ENCODE data around the gene RARRES1. TPM values are rescaled to one million over a fixed set of nuclear protein-coding genes. Genes with fewer than 3 reads are reported as not detected.

The RARRES1 gene
- total RNA-seq, 1 experiment from 2014 or later = 0.81 TPM

- Histone ChIP-seq H3K27me3 (ENCODE audit: insufficient read depth, low read length) (no peaks in the 10 kb centered on the region), H2AFZ (ENCODE audit: low read length) (no peak overlapping the region), H3K27ac (ENCODE audit: insufficient read length, low read depth, low read length) (no peak overlapping the region), H3K79me2 (ENCODE audit: insufficient read depth, low read length) (no peaks in the 10 kb centered on the region), H3K9me3 (ENCODE audit: control insufficient read depth, low read depth, low read length) (no peaks in the 10 kb centered on the region), H3K4ac (ENCODE audit: low read depth, low read length) (no peak overlapping the region), H3T11ph (ENCODE audit: low read length) (no peak overlapping the region), H3K14ac (ENCODE audit: insufficient read depth, low read length) (no peak overlapping the region), H3K4me1 (ENCODE audit: insufficient read depth, low read length) (no peaks in the 10 kb centered on the region), H4K5ac (ENCODE audit: insufficient read length, low read depth, low read length) (no peak overlapping the region), H2BK20ac (ENCODE audit: low read depth, low read length, poor library complexity, severe bottlenecking) (no peak overlapping the region), H4K91ac (ENCODE audit: insufficient read length, low read depth, low read length) (no peak overlapping the region), H4K8ac (replicated peaks; ENCODE audit: insufficient read length, low read depth, low read length) (no peak overlapping the region), H4K20me1 (ENCODE audit: control insufficient read depth, insufficient read depth, insufficient read length) (no peaks in the 10 kb centered on the region), H3K9ac (ENCODE audit: extremely low read depth, insufficient read length, low read length) (no peak overlapping the region), H3K23me2 (ENCODE audit: insufficient read length, low read depth, low read length, poor library complexity, severe bottlenecking) (no peaks in the 10 kb centered on the region), H2BK15ac (ENCODE audit: low read depth, low read length) (no peak overlapping the region), H3K4me2 (ENCODE audit: insufficient read depth, insufficient read length, low read length) (no peak overlapping the region), H2AK5ac (ENCODE audit: insufficient read length, low read length) (no peak overlapping the region), H3K23ac (ENCODE audit: insufficient read length, low read depth, low read length) (no peak overlapping the region), H2BK5ac (ENCODE audit: insufficient read length, low read length) (no peak overlapping the region), H3K56ac (ENCODE audit: insufficient read length, low read depth, low read length) (no peak overlapping the region), H3K18ac (ENCODE audit: insufficient read length, low read depth, low read length) (no peak overlapping the region), H2BK120ac (ENCODE audit: low read depth, low read length, poor library complexity, severe bottlenecking) (no peak overlapping the region), H3K79me1 (ENCODE audit: insufficient read depth, low read depth, low read length, poor library complexity, severe bottlenecking) (no peaks in the 10 kb centered on the region), H2BK12ac (ENCODE audit: insufficient read length, low read depth, low read length) (no peak overlapping the region)
- no peak overlapping the region for H3K27ac Mint-ChIP-seq
- no peaks in the 10 kb centered on the region for H3K36me3 Mint-ChIP-seq (ENCODE audit: insufficient read depth in 1 of 3, low read depth in 3 of 3)
- no peak for DNase-seq
- no peak overlapping the region for H3K4me3 Mint-ChIP-seq
- no peaks in the 10 kb centered on the region for H3K9me3 Mint-ChIP-seq
- no peak; the same call in 2 of the 3 replicates for TF ChIP-seq CTCF (conservative IDR thresholded peaks at IDR 0.05)
- H3K27me3 Mint-ChIP-seq (ENCODE audit: low read depth) = no peaks in the 10 kb centered on the region; the same call in 1 of the 2 replicates
- peaks cover 9% of the 10 kb centered on the region in 2 experiments; a peak in 3 of 4 replicates for H3K4me1 Mint-ChIP-seq
- WGBS (ENCODE audit: extremely low coverage, insufficient read length, low lambda C conversion rate) = no CpG with 5 or more reads among the region's 7 CpGs
These were observed 41.9 kb upstream of the RARRES1 start for GRCh38 chr3:158773845-158774830.

All from H9 (cell line).